Smooth muscle cell of the coronary artery (primary cell): ENCODE data around the gene ARHGEF10L. TPM values are rescaled to one million over a fixed set of nuclear protein-coding genes. Genes with fewer than 3 reads are reported as not detected.

ENCODE experiments used
- total RNA-seq: library from RNA; depleted of rRNA; stranded (reverse); fragments of >200 nt; gene quantifications from 2 replicates; pipeline ENCODE4 v1.2.3, GENCODE V29; 2014; ENCODE audit warnings: low replicate concordance

ARHGEF10L gene
- 17.4 and 25.3 TPM in 2 replicates for total RNA-seq

DNA sequence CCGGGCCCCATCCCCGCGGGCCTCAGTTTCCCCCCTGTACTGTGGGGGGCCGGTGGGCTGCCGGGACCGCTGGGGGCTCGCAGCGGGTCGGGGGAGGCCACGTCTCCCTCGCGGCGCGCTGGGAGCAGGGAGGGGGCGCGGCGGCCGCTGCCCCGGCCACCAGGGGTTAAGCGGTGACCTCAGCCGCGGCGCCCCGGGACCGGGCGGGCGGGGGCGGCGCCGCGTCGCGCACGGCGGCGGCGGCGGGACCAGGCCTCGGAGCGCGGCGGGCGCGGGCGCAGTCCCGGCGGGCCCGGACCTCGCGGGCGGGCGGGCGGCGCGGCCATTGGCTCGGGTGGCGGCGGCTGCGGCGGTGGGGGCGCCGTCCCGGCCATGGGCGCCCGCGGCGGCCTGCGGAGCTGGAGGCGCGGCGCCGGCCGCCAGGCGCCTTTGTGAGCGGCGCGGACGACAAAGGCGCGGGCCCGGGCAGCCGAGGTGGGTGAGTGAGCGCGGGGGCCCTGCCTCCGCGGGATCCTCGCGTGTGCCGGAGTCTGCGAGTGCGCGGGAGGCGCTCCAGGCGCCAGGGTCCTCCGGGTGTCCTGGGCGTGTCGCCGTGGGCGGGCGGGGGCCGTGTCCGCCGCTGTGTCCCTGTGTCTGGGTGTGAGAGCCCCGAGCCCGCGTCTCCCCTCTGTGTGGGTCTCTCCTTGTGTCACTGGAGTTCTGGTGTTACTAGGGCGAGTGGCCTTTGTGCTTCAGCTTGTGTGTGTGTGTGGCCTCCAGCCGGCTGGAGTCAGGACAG lies at the start of gene ARHGEF10L:
ARHGEF10L (plus strand) TSS at position 222 of the 778 bp plus-strand sequence. CDS start 40,898 bp downstream, outside the sequence.

Other genes with a start within 250 kb of the ARHGEF10L start
- gene PADI4, start 231.5 kb upstream of the ARHGEF10L start, total RNA-seq = not detected in 2 replicates
- not detected in 2 replicates for gene PADI6, start 167.5 kb upstream of the ARHGEF10L start, total RNA-seq
- gene RCC2, start 100.0 kb upstream of the ARHGEF10L start, total RNA-seq = 50.3 and 52.9 TPM in 2 replicates
- gene ACTL8, start 215.6 kb downstream of the ARHGEF10L start, total RNA-seq = 0.47 TPM in 1 of 2 replicates, not detected in the other